ENCODE results near the gene HECW1. TPM values are rescaled to one million over a fixed set of nuclear protein-coding genes. Genes with fewer than 3 reads are reported as not detected.

Gene HECW1
- total and polyA plus RNA-seq, 2 experiments from 2014 or later, result 11.0 to 21.8 TPM

DNA sequence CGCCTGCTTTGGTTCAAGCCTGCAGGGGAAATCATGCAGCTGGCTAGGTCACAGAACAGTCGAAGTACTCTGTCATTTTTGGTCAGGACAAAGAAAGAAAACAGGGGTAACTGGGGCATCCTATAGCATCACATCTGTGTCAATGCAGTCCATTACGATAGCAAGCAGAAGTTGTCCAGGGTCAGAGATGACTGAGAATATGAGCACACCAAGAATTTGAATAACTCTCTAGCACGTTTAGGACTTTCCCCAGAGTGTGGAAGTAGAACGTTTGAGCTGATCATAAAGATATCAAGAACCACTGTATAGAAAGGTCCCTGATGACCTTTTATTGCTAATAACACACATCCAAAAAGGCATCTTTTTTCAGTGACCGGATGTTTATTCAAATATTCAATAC lies 12.7 kb upstream of the HECW1 start:
- Histone ChIP-seq H3K4me1 (ENCODE audit: insufficient read depth) (0 out of 2 replicates have a peak, but pooled peaks cover 3% of the 10 kb centered on the region), H3K27me3 (ENCODE audit: insufficient read depth) (no peaks in the 10 kb centered on the region), H3F3A (replicated peaks; ENCODE audit: low read depth) (no peaks in the 10 kb centered on the region), H3K4me2 (no peak overlapping the region), H3K4me3 (no peak overlapping the region), H4K20me1 (replicated peaks; ENCODE audit: insufficient read depth) (no peaks in the 10 kb centered on the region), H3K27ac (ENCODE audit: low read depth) (no peak overlapping the region), H3K79me2 (replicated peaks; ENCODE audit: insufficient read depth) (no peaks in the 10 kb centered on the region), H2AFZ (peak overlapping the region; percentile 54; the same call in 1 of the 2 replicates), H3K9me2 (ENCODE audit: insufficient read depth) (no peaks in the 10 kb centered on the region; the same call in 1 of the 2 replicates), H3K36me3 (ENCODE audit: insufficient read depth) (no peaks in the 10 kb centered on the region)
- H3K27ac Mint-ChIP-seq, result no peak overlapping the region
- DNase-seq (ENCODE audit: low spot score) (no peak), ATAC-seq (no peak)
- H3K4me3 Mint-ChIP-seq, result no peak overlapping the region
- H3K9me3 Mint-ChIP-seq, result no peaks in the 10 kb centered on the region
- no peaks in the 10 kb centered on the region for H3K36me3 Mint-ChIP-seq (ENCODE audit: low read depth)
- no peak for TF ChIP-seq EZH2 (IDR thresholded peaks at IDR 0.05; ENCODE audit: low read depth, unreplicated experiment)
- TF ChIP-seq ZNF331 (CRISPR knock-in tag; IDR thresholded peaks at IDR 0.05; ENCODE audit: low read depth), result no peak
- TF ChIP-seq EZH2phosphoT487 (IDR thresholded peaks at IDR 0.05; ENCODE audit: unreplicated experiment), result no peak
- TF ChIP-seq, protein P1, sequence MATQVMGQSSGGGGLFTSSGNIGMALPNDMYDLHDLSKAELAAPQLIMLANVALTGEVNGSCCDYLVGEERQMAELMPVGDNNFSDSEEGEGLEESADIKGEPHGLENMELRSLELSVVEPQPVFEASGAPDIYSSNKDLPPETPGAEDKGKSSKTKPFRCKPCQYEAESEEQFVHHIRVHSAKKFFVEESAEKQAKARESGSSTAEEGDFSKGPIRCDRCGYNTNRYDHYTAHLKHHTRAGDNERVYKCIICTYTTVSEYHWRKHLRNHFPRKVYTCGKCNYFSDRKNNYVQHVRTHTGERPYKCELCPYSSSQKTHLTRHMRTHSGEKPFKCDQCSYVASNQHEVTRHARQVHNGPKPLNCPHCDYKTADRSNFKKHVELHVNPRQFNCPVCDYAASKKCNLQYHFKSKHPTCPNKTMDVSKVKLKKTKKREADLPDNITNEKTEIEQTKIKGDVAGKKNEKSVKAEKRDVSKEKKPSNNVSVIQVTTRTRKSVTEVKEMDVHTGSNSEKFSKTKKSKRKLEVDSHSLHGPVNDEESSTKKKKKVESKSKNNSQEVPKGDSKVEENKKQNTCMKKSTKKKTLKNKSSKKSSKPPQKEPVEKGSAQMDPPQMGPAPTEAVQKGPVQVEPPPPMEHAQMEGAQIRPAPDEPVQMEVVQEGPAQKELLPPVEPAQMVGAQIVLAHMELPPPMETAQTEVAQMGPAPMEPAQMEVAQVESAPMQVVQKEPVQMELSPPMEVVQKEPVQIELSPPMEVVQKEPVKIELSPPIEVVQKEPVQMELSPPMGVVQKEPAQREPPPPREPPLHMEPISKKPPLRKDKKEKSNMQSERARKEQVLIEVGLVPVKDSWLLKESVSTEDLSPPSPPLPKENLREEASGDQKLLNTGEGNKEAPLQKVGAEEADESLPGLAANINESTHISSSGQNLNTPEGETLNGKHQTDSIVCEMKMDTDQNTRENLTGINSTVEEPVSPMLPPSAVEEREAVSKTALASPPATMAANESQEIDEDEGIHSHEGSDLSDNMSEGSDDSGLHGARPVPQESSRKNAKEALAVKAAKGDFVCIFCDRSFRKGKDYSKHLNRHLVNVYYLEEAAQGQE (IDR thresholded peaks at IDR 0.05; ENCODE audit: unreplicated experiment), result no peak
- TF ChIP-seq POLR2AphosphoS5 (IDR thresholded peaks at IDR 0.05; ENCODE audit: low read depth), result no peak
- no peak for TF ChIP-seq JUNB (IDR thresholded peaks at IDR 0.05; ENCODE audit: unreplicated experiment)
- TF ChIP-seq, protein P2, sequence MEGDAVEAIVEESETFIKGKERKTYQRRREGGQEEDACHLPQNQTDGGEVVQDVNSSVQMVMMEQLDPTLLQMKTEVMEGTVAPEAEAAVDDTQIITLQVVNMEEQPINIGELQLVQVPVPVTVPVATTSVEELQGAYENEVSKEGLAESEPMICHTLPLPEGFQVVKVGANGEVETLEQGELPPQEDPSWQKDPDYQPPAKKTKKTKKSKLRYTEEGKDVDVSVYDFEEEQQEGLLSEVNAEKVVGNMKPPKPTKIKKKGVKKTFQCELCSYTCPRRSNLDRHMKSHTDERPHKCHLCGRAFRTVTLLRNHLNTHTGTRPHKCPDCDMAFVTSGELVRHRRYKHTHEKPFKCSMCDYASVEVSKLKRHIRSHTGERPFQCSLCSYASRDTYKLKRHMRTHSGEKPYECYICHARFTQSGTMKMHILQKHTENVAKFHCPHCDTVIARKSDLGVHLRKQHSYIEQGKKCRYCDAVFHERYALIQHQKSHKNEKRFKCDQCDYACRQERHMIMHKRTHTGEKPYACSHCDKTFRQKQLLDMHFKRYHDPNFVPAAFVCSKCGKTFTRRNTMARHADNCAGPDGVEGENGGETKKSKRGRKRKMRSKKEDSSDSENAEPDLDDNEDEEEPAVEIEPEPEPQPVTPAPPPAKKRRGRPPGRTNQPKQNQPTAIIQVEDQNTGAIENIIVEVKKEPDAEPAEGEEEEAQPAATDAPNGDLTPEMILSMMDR (conservative IDR thresholded peaks at IDR 0.05; ENCODE audit: low read depth in 2 of 2), result no peak
- no peak for TF ChIP-seq NANOG (IDR thresholded peaks at IDR 0.05; ENCODE audit: borderline replicate concordance)
- TF ChIP-seq CREB1 (CRISPR knock-in tag; IDR thresholded peaks at IDR 0.05; ENCODE audit: low read depth), result no peak
- TF ChIP-seq, protein P3, sequence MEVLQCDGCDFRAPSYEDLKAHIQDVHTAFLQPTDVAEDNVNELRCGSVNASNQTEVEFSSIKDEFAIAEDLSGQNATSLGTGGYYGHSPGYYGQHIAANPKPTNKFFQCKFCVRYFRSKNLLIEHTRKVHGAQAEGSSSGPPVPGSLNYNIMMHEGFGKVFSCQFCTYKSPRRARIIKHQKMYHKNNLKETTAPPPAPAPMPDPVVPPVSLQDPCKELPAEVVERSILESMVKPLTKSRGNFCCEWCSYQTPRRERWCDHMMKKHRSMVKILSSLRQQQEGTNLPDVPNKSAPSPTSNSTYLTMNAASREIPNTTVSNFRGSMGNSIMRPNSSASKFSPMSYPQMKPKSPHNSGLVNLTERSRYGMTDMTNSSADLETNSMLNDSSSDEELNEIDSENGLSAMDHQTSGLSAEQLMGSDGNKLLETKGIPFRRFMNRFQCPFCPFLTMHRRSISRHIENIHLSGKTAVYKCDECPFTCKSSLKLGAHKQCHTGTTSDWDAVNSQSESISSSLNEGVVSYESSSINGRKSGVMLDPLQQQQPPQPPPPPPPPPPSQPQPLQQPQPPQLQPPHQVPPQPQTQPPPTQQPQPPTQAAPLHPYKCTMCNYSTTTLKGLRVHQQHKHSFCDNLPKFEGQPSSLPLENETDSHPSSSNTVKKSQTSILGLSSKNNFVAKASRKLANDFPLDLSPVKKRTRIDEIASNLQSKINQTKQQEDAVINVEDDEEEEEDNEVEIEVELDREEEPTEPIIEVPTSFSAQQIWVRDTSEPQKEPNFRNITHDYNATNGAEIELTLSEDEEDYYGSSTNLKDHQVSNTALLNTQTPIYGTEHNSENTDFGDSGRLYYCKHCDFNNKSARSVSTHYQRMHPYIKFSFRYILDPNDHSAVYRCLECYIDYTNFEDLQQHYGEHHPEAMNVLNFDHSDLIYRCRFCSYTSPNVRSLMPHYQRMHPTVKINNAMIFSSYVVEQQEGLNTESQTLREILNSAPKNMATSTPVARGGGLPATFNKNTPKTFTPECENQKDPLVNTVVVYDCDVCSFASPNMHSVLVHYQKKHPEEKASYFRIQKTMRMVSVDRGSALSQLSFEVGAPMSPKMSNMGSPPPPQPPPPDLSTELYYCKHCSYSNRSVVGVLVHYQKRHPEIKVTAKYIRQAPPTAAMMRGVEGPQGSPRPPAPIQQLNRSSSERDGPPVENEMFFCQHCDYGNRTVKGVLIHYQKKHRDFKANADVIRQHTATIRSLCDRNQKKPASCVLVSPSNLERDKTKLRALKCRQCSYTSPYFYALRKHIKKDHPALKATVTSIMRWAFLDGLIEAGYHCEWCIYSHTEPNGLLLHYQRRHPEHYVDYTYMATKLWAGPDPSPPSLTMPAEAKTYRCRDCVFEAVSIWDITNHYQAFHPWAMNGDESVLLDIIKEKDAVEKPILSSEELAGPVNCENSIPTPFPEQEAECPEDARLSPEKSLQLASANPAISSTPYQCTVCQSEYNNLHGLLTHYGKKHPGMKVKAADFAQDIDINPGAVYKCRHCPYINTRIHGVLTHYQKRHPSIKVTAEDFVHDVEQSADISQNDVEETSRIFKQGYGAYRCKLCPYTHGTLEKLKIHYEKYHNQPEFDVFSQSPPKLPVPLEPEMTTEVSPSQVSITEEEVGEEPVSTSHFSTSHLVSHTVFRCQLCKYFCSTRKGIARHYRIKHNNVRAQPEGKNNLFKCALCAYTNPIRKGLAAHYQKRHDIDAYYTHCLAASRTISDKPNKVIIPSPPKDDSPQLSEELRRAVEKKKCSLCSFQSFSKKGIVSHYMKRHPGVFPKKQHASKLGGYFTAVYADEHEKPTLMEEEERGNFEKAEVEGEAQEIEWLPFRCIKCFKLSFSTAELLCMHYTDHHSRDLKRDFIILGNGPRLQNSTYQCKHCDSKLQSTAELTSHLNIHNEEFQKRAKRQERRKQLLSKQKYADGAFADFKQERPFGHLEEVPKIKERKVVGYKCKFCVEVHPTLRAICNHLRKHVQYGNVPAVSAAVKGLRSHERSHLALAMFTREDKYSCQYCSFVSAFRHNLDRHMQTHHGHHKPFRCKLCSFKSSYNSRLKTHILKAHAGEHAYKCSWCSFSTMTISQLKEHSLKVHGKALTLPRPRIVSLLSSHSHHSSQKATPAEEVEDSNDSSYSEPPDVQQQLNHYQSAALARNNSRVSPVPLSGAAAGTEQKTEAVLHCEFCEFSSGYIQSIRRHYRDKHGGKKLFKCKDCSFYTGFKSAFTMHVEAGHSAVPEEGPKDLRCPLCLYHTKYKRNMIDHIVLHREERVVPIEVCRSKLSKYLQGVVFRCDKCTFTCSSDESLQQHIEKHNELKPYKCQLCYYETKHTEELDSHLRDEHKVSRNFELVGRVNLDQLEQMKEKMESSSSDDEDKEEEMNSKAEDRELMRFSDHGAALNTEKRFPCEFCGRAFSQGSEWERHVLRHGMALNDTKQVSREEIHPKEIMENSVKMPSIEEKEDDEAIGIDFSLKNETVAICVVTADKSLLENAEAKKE (CRISPR knock-in tag; IDR thresholded peaks at IDR 0.05), result no peak
- TF ChIP-seq, protein P4, sequence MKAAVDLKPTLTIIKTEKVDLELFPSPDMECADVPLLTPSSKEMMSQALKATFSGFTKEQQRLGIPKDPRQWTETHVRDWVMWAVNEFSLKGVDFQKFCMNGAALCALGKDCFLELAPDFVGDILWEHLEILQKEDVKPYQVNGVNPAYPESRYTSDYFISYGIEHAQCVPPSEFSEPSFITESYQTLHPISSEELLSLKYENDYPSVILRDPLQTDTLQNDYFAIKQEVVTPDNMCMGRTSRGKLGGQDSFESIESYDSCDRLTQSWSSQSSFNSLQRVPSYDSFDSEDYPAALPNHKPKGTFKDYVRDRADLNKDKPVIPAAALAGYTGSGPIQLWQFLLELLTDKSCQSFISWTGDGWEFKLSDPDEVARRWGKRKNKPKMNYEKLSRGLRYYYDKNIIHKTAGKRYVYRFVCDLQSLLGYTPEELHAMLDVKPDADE (IDR thresholded peaks at IDR 0.05), result no peak
- no peak for TF ChIP-seq STAT1 (IDR thresholded peaks at IDR 0.05; ENCODE audit: unreplicated experiment)
- TF ChIP-seq ZNF114 (CRISPR knock-in tag; IDR thresholded peaks at IDR 0.05), result no peak
- no peaks in the 10 kb centered on the region for H3K4me1 Mint-ChIP-seq
- peaks cover 2% of the 10 kb centered on the region for H3K27me3 Mint-ChIP-seq (ENCODE audit: insufficient read depth, low read depth, poor library complexity)
